SK-N-SH (cell line): ENCODE measurements around the gene ACOX2. TPM values are rescaled to one million over a fixed set of nuclear protein-coding genes. Genes with fewer than 3 reads are reported as not detected.

Experiments used
- CTCF ChIA-PET: fragments of 300-600, 350-600 bp; formaldehyde crosslinking; extraction: SDS; loops from one replicate; lab custom pipeline; 2021; lab: Yijun Ruan, JAX
- POLR2A ChIA-PET: fragments of 350-600 bp; sonication (Branson Sonifier 250); formaldehyde crosslinking; extraction: SDS; loops from one replicate; lab custom pipeline; 2020; ENCODE audit warnings: antibody characterized with exemption, inconsistent platforms; lab: Yijun Ruan, JAX
- DNase-seq: peaks from one replicate; pipeline ENCODE4 v3.0.0; 2012
- H2AFZ ChIP-seq: fragments of 200-600 bp; sonication (generic); 2 replicates; pipeline ENCODE4 v1.8.1; 2016; ENCODE audit warnings: antibody characterized with exemption, mild to moderate bottlenecking, low read depth
- H3F3A ChIP-seq: fragments of 200-600 bp; sonication (generic); replicated peaks from 2 replicates; pipeline ENCODE3; 2016; ENCODE audit warnings: antibody characterized with exemption, mild to moderate bottlenecking; ENCODE audit not compliant: insufficient read depth
- H3K27ac ChIP-seq, 2 experiments: fragments of 200-500 bp in 1 of 2; fragments of 200-600 bp in 1 of 2; sonication (Bioruptor generic) in 1 of 2; sonication (generic), shearing (Covaris generic) in 1 of 2; 2 replicates each; pipeline versions ENCODE4 v1.5.1 to v1.6.1; 2014 to 2016; ENCODE audit warnings: low read depth in 2 of 2, inconsistent platforms in 1 of 2, low read length in 1 of 2, mild to moderate bottlenecking in 1 of 2, mixed read lengths in 1 of 2
- H3K27me3 ChIP-seq: fragments of 200-600 bp; sonication (generic), shearing (Covaris generic); 2 replicates; pipeline ENCODE4 v1.6.1; 2016; ENCODE audit warnings: mixed run types; ENCODE audit not compliant: insufficient read depth
- H3K36me3 ChIP-seq, 2 experiments: fragments of 200-500 bp in 1 of 2; fragments of 200-600 bp in 1 of 2; sonication (Bioruptor generic) in 1 of 2; sonication (generic) in 1 of 2; replicated peaks in 1 of 2; 2 replicates each; pipeline versions ENCODE3 to v1.5.1; 2014 to 2016; ENCODE audit warnings: low read length in 1 of 2, mild to moderate bottlenecking in 1 of 2; ENCODE audit not compliant: insufficient read depth in 2 of 2, control insufficient read depth in 1 of 2
- H3K4me1 ChIP-seq, 2 experiments: fragments of 200-500 bp in 1 of 2; fragments of 200-600 bp in 1 of 2; sonication (Bioruptor generic) in 1 of 2; sonication (generic), shearing (Covaris generic) in 1 of 2; 2 replicates each; pipeline versions ENCODE4 v1.5.1 to v1.6.1; 2014 to 2016; ENCODE audit warnings: low read depth in 1 of 2, low read length in 1 of 2, mixed run types in 1 of 2; ENCODE audit not compliant: insufficient read depth in 2 of 2, control insufficient read depth in 1 of 2
- H3K4me2 ChIP-seq: fragments of 200-600 bp; sonication (generic), shearing (Covaris generic); 2 replicates; pipeline ENCODE4 v1.6.1; 2017; ENCODE audit warnings: mixed run types
- H3K4me3 ChIP-seq, 2 experiments: fragments of 200-500 bp in 1 of 2; fragments of 200-600 bp in 1 of 2; sonication (Bioruptor generic) in 1 of 2; sonication (generic), shearing (Covaris generic) in 1 of 2; 2 replicates each; pipeline versions ENCODE4 v1.5.1 to v1.8.1; 2014 to 2016; ENCODE audit warnings: low read depth in 2 of 2, inconsistent platforms in 1 of 2, low read length in 1 of 2, mild to moderate bottlenecking in 1 of 2, mixed read lengths in 1 of 2, moderate library complexity in 1 of 2
- H3K79me2 ChIP-seq: fragments of 200-600 bp; sonication (generic); 2 replicates; pipeline ENCODE4 v1.8.1; 2017; ENCODE audit warnings: mild to moderate bottlenecking; ENCODE audit not compliant: insufficient read depth
- H3K9ac ChIP-seq: fragments of 200-600 bp; sonication (generic); 2 replicates; pipeline ENCODE4 v1.6.1; 2017; ENCODE audit warnings: mixed run types
- H3K9me2 ChIP-seq: fragments of 200-600 bp; sonication (generic); 2 replicates; pipeline ENCODE4 v1.6.1; 2017; ENCODE audit warnings: mixed run types
- H3K9me3 ChIP-seq: fragments of 200-600 bp; sonication (generic); 2 replicates; pipeline ENCODE4 v1.6.1; 2017; ENCODE audit warnings: mixed run types, mild to moderate bottlenecking, moderate library complexity
- H4K20me1 ChIP-seq: fragments of 200-600 bp; sonication (generic); 2 replicates; pipeline ENCODE4 v1.6.1; 2017; ENCODE audit warnings: mild to moderate bottlenecking, mixed run types; ENCODE audit not compliant: insufficient read depth
- CHD2 ChIP-seq: fragments of 150-350 bp; IDR thresholded peaks from 2 replicates; pipeline ENCODE4 v1.6.1; 2018; ENCODE audit warnings: low read length; ENCODE audit not compliant: partially characterized antibody
- EZH2phosphoT487 ChIP-seq: fragments of 200-600 bp; sonication (generic); IDR thresholded peaks from 2 replicates; pipeline ENCODE4 v1.6.1; 2017; ENCODE audit warnings: low read depth, mixed run types, mild to moderate bottlenecking, antibody characterized with exemption, moderate library complexity, borderline replicate concordance
- FOSL2 ChIP-seq: IDR thresholded peaks from 2 replicates; pipeline ENCODE4 v1.4.0; 2012; ENCODE audit warnings: low read depth, mild to moderate bottlenecking, moderate library complexity, borderline replicate concordance
- MXI1 ChIP-seq: IDR thresholded peaks from 2 replicates; pipeline ENCODE4 v1.6.1; 2012; ENCODE audit warnings: mild to moderate bottlenecking, low read depth, low read length, improper control_type of control experiment
- NRF1 ChIP-seq: IDR thresholded peaks from 2 replicates; pipeline ENCODE4 v1.6.1; 2012; ENCODE audit warnings: low read depth, mild to moderate bottlenecking, low read length
- RCOR1 ChIP-seq: fragments of 150-350 bp; IDR thresholded peaks from 2 replicates; pipeline ENCODE4 v1.6.1; 2017; ENCODE audit warnings: antibody characterized with exemption, low read length
- RFX5 ChIP-seq: IDR thresholded peaks from 2 replicates; pipeline ENCODE4 v1.6.1; 2012; ENCODE audit warnings: mild to moderate bottlenecking, improper control_type of control experiment, low read length
- SIN3A ChIP-seq: IDR thresholded peaks from 2 replicates; pipeline ENCODE4 v1.6.1; 2012; ENCODE audit warnings: low read depth, mild to moderate bottlenecking, low read length, moderate library complexity, borderline replicate concordance
- TAF1 ChIP-seq: IDR thresholded peaks from 2 replicates; pipeline ENCODE4 v1.6.1; 2012; ENCODE audit warnings: low read depth, mild to moderate bottlenecking, low read length, moderate library complexity, borderline replicate concordance
- TCF12 ChIP-seq: IDR thresholded peaks from 2 replicates; pipeline ENCODE4 v1.4.0; 2012
- TEAD4 ChIP-seq: IDR thresholded peaks from 2 replicates; pipeline ENCODE4 v1.4.0; 2012; ENCODE audit warnings: mild to moderate bottlenecking, borderline replicate concordance; ENCODE audit not compliant: insufficient read depth
- WGBS: methylation state at CpG from one replicate; pipeline ENCODE4 v1.1.6; 2017; ENCODE audit warnings: low lambda C conversion rate; 5-methylcytosine and 5-hydroxymethylcytosine counted together
- polyA plus RNA-seq, 3 experiments: library from polyadenylated mRNA; depleted of rRNA; stranded (reverse); fragments of >200 nt; gene quantifications; 2 replicates each; pipeline ENCODE4 v1.2.3, GENCODE V29; 2012
- TF ChIP-seq, protein P1 (sequence below): fragments of 200-600 bp; sonication (generic); IDR thresholded peaks from 2 replicates; pipeline ENCODE4 v1.6.1; 2017; ENCODE audit warnings: antibody characterized with exemption, mild to moderate bottlenecking, moderate library complexity
- TF ChIP-seq, protein P2 (sequence below): IDR thresholded peaks from 2 replicates; pipeline ENCODE4 v1.4.0; 2012; ENCODE audit warnings: low read depth, borderline replicate concordance

The ACOX2 gene
- polyA plus RNA-seq, 1 of the 3 experiments (the other 2 are of a cell fraction) = 9.0 TPM

DNA sequence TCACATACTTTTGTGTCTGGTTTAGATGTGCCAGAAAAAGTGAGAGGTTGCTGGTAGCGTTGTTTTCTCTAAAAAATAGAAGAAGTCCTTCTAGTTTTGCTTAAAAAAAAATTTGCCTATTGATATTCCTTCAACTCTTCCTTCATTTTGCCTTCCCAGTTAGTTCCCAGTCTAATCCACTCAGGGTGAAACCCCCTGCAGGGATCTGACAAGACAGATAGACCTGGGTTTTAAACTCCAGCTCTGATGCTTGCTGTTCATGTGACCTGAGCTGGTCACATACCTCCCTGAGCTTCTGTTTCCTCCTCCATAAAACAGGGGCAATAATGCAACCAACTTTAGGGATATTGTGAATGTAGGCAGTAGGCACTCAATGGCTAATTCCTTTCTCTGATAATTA lies 63.7 kb downstream of the ACOX2 start:
- CTCF ChIA-PET = interaction anchor here (2.4 to 3.1 kb wide), 2 partner anchors 10 to 18 kb away, joined by 7 to 11 read pairs; partner anchors contain the start of gene KCTD6
- H3K4me2 ChIP-seq = no peak overlapping the region
- H3F3A ChIP-seq = no peaks in the 10 kb centered on the region
- H3K9ac ChIP-seq = no peak overlapping the region
- no peak overlapping the region for H3K4me3 ChIP-seq
- no peak overlapping the region for H3K27ac ChIP-seq
- H3K4me1 ChIP-seq = peaks cover 5 to 11% of the 10 kb centered on the region in 2 experiments; a peak in 3 of 4 replicates
- WGBS = 86% methylated on average over 1 of the region's 1 CpG
- H2AFZ ChIP-seq = no peak overlapping the region
- H3K27me3 ChIP-seq = no peaks in the 10 kb centered on the region
- no peak for DNase-seq
- POLR2A ChIA-PET = interaction anchor here (0.7 kb wide), 1 partner anchor 274 kb away, joined by 3 read pairs; no protein-coding TSS in a partner anchor
- no peaks in the 10 kb centered on the region for H3K9me3 ChIP-seq
- H3K9me2 ChIP-seq = no peaks in the 10 kb centered on the region
- TF ChIP-seq TCF12 (no peak), EZH2phosphoT487 (no peak), RFX5 (no peak), RCOR1 (no peak), SIN3A (no peak), CHD2 (no peak), NRF1 (no peak), FOSL2 (no peak), TAF1 (no peak), MXI1 (no peak), TEAD4 (no peak)
- TF ChIP-seq, protein P1, sequence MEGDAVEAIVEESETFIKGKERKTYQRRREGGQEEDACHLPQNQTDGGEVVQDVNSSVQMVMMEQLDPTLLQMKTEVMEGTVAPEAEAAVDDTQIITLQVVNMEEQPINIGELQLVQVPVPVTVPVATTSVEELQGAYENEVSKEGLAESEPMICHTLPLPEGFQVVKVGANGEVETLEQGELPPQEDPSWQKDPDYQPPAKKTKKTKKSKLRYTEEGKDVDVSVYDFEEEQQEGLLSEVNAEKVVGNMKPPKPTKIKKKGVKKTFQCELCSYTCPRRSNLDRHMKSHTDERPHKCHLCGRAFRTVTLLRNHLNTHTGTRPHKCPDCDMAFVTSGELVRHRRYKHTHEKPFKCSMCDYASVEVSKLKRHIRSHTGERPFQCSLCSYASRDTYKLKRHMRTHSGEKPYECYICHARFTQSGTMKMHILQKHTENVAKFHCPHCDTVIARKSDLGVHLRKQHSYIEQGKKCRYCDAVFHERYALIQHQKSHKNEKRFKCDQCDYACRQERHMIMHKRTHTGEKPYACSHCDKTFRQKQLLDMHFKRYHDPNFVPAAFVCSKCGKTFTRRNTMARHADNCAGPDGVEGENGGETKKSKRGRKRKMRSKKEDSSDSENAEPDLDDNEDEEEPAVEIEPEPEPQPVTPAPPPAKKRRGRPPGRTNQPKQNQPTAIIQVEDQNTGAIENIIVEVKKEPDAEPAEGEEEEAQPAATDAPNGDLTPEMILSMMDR = no peak
- TF ChIP-seq, protein P2, sequence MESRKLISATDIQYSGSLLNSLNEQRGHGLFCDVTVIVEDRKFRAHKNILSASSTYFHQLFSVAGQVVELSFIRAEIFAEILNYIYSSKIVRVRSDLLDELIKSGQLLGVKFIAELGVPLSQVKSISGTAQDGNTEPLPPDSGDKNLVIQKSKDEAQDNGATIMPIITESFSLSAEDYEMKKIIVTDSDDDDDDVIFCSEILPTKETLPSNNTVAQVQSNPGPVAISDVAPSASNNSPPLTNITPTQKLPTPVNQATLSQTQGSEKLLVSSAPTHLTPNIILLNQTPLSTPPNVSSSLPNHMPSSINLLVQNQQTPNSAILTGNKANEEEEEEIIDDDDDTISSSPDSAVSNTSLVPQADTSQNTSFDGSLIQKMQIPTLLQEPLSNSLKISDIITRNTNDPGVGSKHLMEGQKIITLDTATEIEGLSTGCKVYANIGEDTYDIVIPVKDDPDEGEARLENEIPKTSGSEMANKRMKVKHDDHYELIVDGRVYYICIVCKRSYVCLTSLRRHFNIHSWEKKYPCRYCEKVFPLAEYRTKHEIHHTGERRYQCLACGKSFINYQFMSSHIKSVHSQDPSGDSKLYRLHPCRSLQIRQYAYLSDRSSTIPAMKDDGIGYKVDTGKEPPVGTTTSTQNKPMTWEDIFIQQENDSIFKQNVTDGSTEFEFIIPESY = no peak
- H3K79me2 ChIP-seq = no peaks in the 10 kb centered on the region
- no peaks in the 10 kb centered on the region for H3K36me3 ChIP-seq
- H4K20me1 ChIP-seq = no peaks in the 10 kb centered on the region
